WI38 (cell line): ENCODE data around the gene ANAPC5.
"Not testable (repeated sequence)": the region's sequence is repeated elsewhere in the genome, so short reads cannot be mapped to it uniquely, and the experiment has no call there.

Experiments
- H3K4me3 ChIP-seq: 2 replicates; pipeline ENCODE4 v1.5.1; 2011; ENCODE audit warnings: low read depth, mild to moderate bottlenecking, control low read depth, low read length
- CTCF ChIP-seq: IDR thresholded peaks from 2 replicates; pipeline ENCODE4 v1.5.1; 2012; ENCODE audit warnings: low read depth, mild to moderate bottlenecking, control low read depth, low read length

ANAPC5 gene

DNA sequence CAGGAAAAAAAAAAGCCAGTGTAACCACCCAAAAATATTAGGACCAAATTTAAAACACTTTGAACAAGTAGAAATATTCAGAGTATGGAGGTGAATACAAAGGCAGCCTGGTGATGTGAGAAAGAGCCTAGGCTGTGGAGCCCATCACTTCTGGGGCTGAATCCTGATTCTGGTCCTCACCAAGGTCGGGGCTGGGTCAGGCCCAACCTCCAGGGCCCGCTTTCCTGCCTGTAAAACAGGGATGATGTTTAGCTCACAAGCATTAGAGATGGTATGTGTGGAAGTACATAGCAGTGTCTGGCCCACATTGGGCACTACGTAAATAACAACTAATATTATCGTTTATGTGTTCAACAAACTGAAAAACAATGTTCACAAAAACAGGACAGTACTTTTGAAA is 47.9 kb downstream of the ANAPC5 start:
- no peak overlapping the region for H3K4me3 ChIP-seq
- TF ChIP-seq CTCF = no peak

DNA sequence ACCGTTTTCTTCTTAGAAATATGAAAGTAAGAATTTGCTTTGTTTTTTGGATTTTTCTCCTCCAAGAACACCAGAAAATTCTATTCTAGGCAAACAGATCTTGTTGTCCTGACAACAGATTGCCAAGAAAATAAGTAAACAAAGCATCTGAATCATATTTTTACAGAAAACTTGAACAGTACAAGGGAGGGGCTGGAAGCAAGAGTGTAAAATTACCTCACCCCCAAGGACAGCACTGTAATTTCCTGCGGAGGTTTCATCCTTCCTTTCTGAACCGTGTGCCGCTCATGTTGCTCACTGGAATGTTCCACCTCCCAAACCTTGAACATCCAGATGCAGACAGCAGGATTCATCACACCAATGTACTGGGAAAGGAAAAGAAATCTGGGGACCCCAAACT is 50.3 kb downstream of the ANAPC5 start:
- no peak overlapping the region for H3K4me3 ChIP-seq
- no peak for TF ChIP-seq CTCF

- no peak for TF ChIP-seq CTCF
- H3K4me3 ChIP-seq = no peak overlapping the region
Observed at GRCh38 chr12:121300083-121300819, 52.0 kb downstream of the ANAPC5 start.

DNA sequence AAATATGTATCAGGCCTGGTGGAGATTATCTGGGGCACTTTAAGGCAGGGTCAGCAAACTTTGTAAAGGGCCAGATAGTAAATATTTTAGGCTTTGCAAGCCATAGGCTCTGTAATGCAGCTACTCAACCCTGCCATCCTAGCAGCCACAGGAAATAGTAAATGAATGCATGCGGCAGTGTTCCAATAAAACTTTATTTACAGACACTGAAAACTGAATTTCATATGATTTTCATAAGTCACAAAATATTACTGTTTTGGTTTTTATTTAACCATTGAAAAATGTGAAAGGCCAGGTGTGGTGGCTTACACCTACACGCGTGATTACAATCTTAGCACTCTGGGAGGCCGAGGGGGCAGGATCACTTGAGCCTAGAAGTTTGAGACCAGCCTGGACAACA is 52.5 kb downstream of the ANAPC5 start:
- no peak for TF ChIP-seq CTCF
- H3K4me3 ChIP-seq = no peak overlapping the region

GRCh38 chr12:121298411-121298810 is 53.8 kb downstream of the ANAPC5 start:
- not testable (repeated sequence) for H3K4me3 ChIP-seq

- TF ChIP-seq CTCF = peak; percentile 2; the same call in 1 of the 2 replicates
- peak overlapping the region; percentile 79 for H3K4me3 ChIP-seq
Observed at GRCh38 chr12:121297435-121297991, 54.7 kb downstream of the ANAPC5 start.

GRCh38 chr12:121296618-121297434 is 55.4 kb downstream of the ANAPC5 start, which contains the start of gene CAMKK2:
Gene CAMKK2 (minus strand): TSS chr12:121296709. CDS start chr12:121274526, 22,183 bp downstream.
- peak; percentile 3; the same call in 1 of the 2 replicates for TF ChIP-seq CTCF
- H3K4me3 ChIP-seq = peak within 1 kb of the TSS; percentile 91
